ENCODE measurements around the gene PLEKHO2. TPM values are rescaled to one million over a fixed set of nuclear protein-coding genes. Genes with fewer than 3 reads are reported as not detected.
A peak's percentile ranks its signal among the peaks of the same experiment; 100 is the strongest.

The PLEKHO2 gene
- total and polyA plus RNA-seq, 2 donors (not counting 3 experiments of a cell fraction or from before 2014, with no cell fraction given), result 21.9 to 24.9 TPM

GRCh38 chr15:64911311-64912186 is 69.8 kb downstream of the PLEKHO2 start, which contains the start of gene ANKDD1A:
TSS of gene ANKDD1A (plus strand) at chr15:64911902. CDS start at chr15:64911931, 29 bp downstream.
- H3K27me3 ChIP-seq (ENCODE audit: control insufficient read depth in 2 of 2, insufficient read depth in 2 of 2, low read length in 2 of 2), result no peaks in the 10 kb centered on the region
- ChIA-PET CTCF (interaction anchor here (0.7 to 1.9 kb wide), 6 partner anchors 18 to 183 kb away, joined by 3 to 7 read pairs (median 4); no protein-coding TSS in a partner anchor), POLR2A (interaction anchor here (0.8 kb wide), 1 partner anchor 11 kb away, joined by 3 read pairs; no protein-coding TSS in a partner anchor)
- intact Hi-C loops (cut with micrococcal nuclease) (loop anchor here (1.0 kb wide), 1 partner anchor 225 kb away; no protein-coding TSS in a partner anchor), dilution Hi-C loops (cut with MboI; ENCODE audit: extremely low pct_ligation_motif_present, low sequenced_read_pairs) (no loop called here)
- H4K20me1 ChIP-seq (replicated peaks; ENCODE audit: control insufficient read depth, extremely low read depth, insufficient read depth, low read length), result no peaks in the 10 kb centered on the region
- no peaks in the 10 kb centered on the region for H3K36me3 ChIP-seq (ENCODE audit: control insufficient read depth in 2 of 2, extremely low read depth in 1 of 2, insufficient read depth in 2 of 2, low read length in 2 of 2)
- no TSS peak for BruUV-seq (replicated peaks)
- peaks cover 4% of the 10 kb centered on the region for H3K4me1 ChIP-seq (ENCODE audit: control insufficient read depth, extremely low read depth, insufficient read depth, low read length)
- DNase-seq (ENCODE audit: low read depth, low spot score) (peak; percentile 56), FAIRE-seq (peak; percentile 8)
- H3K4me3 ChIP-seq (replicated peaks in 1 of 3; ENCODE audit: insufficient read depth in 1 of 3, low read depth in 1 of 3, low read length in 3 of 3), result peak within 1 kb of the TSS; percentile 15 to 54 (median 35)
- TF ChIP-seq POLR2AphosphoS5 (IDR thresholded peaks at IDR 0.05; ENCODE audit: insufficient read depth, low read depth, low read length) (peak; percentile 19), EZH2 (IDR thresholded peaks at IDR 0.05; ENCODE audit: borderline replicate concordance, low read depth, low read length, severe bottlenecking) (no peak)
- no peak within 1 kb of the TSS for H3K27ac ChIP-seq (ENCODE audit: insufficient read depth, low read depth, low read length)
- peak within 1 kb of the TSS; percentile 4 for H3K9ac ChIP-seq (replicated peaks; ENCODE audit: extremely low read depth, insufficient read depth, low read length)
- no peaks in the 10 kb centered on the region for H3K9me1 ChIP-seq (replicated peaks; ENCODE audit: control insufficient read depth, extremely low read depth, insufficient read depth, low read length)
- H3K79me2 ChIP-seq (ENCODE audit: control insufficient read depth, insufficient read depth, low read length), result no peaks in the 10 kb centered on the region
- H3K9me3 ChIP-seq (replicated peaks; ENCODE audit: control insufficient read depth, insufficient read depth, low read length), result no peaks in the 10 kb centered on the region
- peak within 1 kb of the TSS; percentile 98 for H2AFZ ChIP-seq (ENCODE audit: low read depth, low read length)
- peak within 1 kb of the TSS; percentile 51 for H3K4me2 ChIP-seq (ENCODE audit: insufficient read depth, low read length)

DNA sequence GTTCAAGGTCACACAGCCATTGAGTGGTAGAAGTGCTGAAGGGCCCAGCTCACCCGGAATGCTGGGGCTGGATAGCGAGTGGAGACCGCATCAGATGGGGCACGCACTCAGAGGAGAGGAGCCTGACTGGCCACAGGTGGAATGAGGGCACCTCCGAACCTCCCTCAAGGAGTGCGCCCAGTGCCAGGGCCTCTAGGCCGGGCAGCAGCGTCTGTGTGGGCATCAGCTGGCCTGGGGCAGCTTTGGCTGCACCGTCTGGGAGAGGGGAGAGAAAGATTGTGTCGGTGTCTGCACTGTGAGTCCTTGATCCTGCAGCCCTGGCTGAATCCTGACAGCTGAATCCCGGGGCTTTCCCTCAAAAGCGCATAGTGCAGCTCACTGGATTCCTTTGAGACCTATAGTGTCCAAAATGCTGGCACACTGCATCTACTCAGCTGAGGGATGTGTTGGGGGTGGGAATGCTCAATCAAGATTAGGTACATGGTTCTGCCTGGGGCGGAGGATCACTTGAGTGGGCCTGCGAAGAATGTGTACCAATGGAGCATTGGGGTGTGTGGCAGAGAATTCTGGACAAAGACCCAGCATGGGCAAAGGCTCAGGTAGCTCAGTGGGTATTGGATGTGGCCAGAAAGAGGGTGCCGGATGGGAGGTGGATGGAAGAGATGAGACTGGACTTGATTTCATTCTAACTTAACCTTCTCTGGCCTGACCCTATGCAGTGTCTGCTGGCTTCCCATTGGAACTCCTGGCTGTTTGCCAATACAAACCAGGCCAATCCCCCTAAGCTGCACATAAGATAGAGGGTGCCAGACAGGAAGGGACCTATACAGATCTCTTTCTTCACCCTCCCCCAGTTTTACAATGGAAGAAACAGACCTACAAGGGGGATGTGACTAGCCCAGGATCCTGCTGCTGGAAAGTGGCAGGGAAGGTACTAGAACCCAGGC is 70.9 kb downstream of the PLEKHO2 start:
- Histone ChIP-seq H3K9ac (replicated peaks; ENCODE audit: extremely low read depth, insufficient read depth, low read length) (no peak overlapping the region), H3K36me3 (ENCODE audit: control insufficient read depth in 2 of 2, extremely low read depth in 1 of 2, insufficient read depth in 2 of 2, low read length in 2 of 2) (no peaks in the 10 kb centered on the region), H3K27me3 (ENCODE audit: control insufficient read depth in 2 of 2, insufficient read depth in 2 of 2, low read length in 2 of 2) (no peaks in the 10 kb centered on the region), H3K9me1 (replicated peaks; ENCODE audit: control insufficient read depth, extremely low read depth, insufficient read depth, low read length) (no peaks in the 10 kb centered on the region), H2AFZ (ENCODE audit: low read depth, low read length) (no peak overlapping the region), H3K27ac (ENCODE audit: insufficient read depth, low read depth, low read length) (no peak overlapping the region), H3K4me2 (ENCODE audit: insufficient read depth, low read length) (peak overlapping the region; percentile 51), H4K20me1 (replicated peaks; ENCODE audit: control insufficient read depth, extremely low read depth, insufficient read depth, low read length) (no peaks in the 10 kb centered on the region), H3K4me3 (replicated peaks in 1 of 3; ENCODE audit: insufficient read depth in 1 of 3, low read depth in 1 of 3, low read length in 3 of 3) (peak overlapping the region in 1 of 3 experiments; percentile 35), H3K4me1 (ENCODE audit: control insufficient read depth, extremely low read depth, insufficient read depth, low read length) (peaks cover 4% of the 10 kb centered on the region), H3K79me2 (ENCODE audit: control insufficient read depth, insufficient read depth, low read length) (no peaks in the 10 kb centered on the region), H3K9me3 (replicated peaks; ENCODE audit: control insufficient read depth, insufficient read depth, low read length) (no peaks in the 10 kb centered on the region)
- intact Hi-C loops (cut with micrococcal nuclease), result no loop called here
- DNase-seq (ENCODE audit: low read depth, low spot score) (no peak), FAIRE-seq (no peak)
- no peak for TF ChIP-seq EZH2 (IDR thresholded peaks at IDR 0.05; ENCODE audit: borderline replicate concordance, low read depth, low read length, severe bottlenecking)
- CTCF ChIA-PET, result interaction anchor here (0.7 to 1.9 kb wide), 5 partner anchors 15 to 185 kb away, joined by 3 to 7 read pairs (median 4); no protein-coding TSS in a partner anchor
- dilution Hi-C loops (cut with MboI; ENCODE audit: extremely low pct_ligation_motif_present, low sequenced_read_pairs), result no loop called here
- POLR2A ChIA-PET, result interaction anchor here (0.8 kb wide), 1 partner anchor 10 kb away, joined by 3 read pairs; no protein-coding TSS in a partner anchor
- no TSS peak for BruUV-seq (replicated peaks)
